ENCODE results near the gene EGFLAM. TPM values are rescaled to one million over a fixed set of nuclear protein-coding genes. Genes with fewer than 3 reads are reported as not detected.
A peak's percentile ranks its signal among the peaks of the same experiment; 100 is the strongest.

EGFLAM gene
- total and polyA plus RNA-seq, 2 of the 4 experiments (the other 2 are of a cell fraction) = 0.77 to 1.1 TPM

DNA sequence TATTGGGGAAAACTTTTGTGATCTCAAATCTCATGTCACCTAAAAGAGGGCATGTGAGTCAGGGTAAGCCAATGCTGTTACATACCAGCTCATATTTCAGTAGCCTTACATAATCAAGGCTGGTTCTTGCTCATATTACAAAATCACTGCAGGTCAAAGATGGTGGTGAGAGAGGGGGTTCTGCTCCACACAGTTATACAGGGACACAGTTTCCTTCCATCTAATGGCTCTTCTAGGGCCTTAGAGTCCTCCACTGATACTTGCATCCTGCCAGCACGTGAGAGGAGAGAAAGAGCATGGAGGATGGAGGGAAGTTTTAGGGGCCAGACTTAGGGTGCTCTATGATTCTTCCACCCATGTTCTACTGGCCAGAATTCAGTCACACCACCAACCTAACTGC, 168.1 kb downstream of the EGFLAM start:
- DNase-seq (peak; percentile 58), ATAC-seq (ENCODE audit: low read depth) (peak; percentile 51)
- Histone ChIP-seq H2BK5ac (ENCODE audit: low read depth, low read length, poor library complexity, severe bottlenecking) (peak overlapping the region; percentile 37), H4K20me1 (ENCODE audit: insufficient read depth, low read length) (no peaks in the 10 kb centered on the region), H3K23ac (ENCODE audit: low read depth, low read length) (peak overlapping the region; percentile 40; the same call in 1 of the 2 replicates), H2AK5ac (ENCODE audit: low read depth, low read length) (peak overlapping the region; percentile 57), H3K36me3 (ENCODE audit: control insufficient read depth, insufficient read depth, low read length) (no peaks in the 10 kb centered on the region), H3K27ac (ENCODE audit: insufficient read depth, low read length) (no peak overlapping the region), H3K4me3 (ENCODE audit: insufficient read depth, low read depth, low read length) (no peak overlapping the region), H3K4me1 (ENCODE audit: control insufficient read depth, insufficient read depth, low read length) (peaks cover 13% of the 10 kb centered on the region), H2BK15ac (ENCODE audit: low read depth, low read length) (peak overlapping the region; percentile 30; the same call in 2 of the 3 replicates), H3K18ac (ENCODE audit: low read depth, low read length) (peak overlapping the region; percentile 38; the same call in 1 of the 2 replicates), H3K14ac (replicated peaks; ENCODE audit: low read depth, low read length) (peak overlapping the region; percentile 85), H4K5ac (ENCODE audit: low read depth, low read length) (peak overlapping the region; percentile 73), H2AK9ac (replicated peaks; ENCODE audit: low read depth, low read length, poor library complexity) (peak overlapping the region; percentile 68), H2BK20ac (ENCODE audit: low read depth, low read length) (peak overlapping the region; percentile 83), H4K91ac (ENCODE audit: insufficient read depth, low read depth, low read length) (peak overlapping the region; percentile 49; the same call in 1 of the 2 replicates), H3K56ac (ENCODE audit: extremely low read depth, insufficient read depth, low read length) (no peak overlapping the region), H3K27me3 (ENCODE audit: control insufficient read depth, insufficient read depth, low read length) (no peaks in the 10 kb centered on the region), H3K9me3 (ENCODE audit: control insufficient read depth, insufficient read depth, low read length) (no peaks in the 10 kb centered on the region), H3K4ac (ENCODE audit: low read depth, low read length) (peak overlapping the region; percentile 56), H2BK120ac (ENCODE audit: low read depth, low read length) (peak overlapping the region; percentile 75), H3K79me1 (ENCODE audit: low read depth in 1 of 2, low read length in 2 of 2) (no peaks in the 10 kb centered on the region), H3K9ac (ENCODE audit: low read depth, low read length) (no peak overlapping the region), H2AFZ (replicated peaks; ENCODE audit: low read length, poor library complexity) (peak overlapping the region; percentile 9), H4K8ac (ENCODE audit: low read depth in 2 of 2, low read length in 2 of 2) (peak overlapping the region; percentile 8 to 80; a peak in 3 of 4 replicates), H3K4me2 (ENCODE audit: low read depth, low read length) (no peak overlapping the region), H3K9me1 (ENCODE audit: insufficient read depth, low read length) (peaks cover 2% of the 10 kb centered on the region)
- in situ Hi-C loops (cut with MboI; ENCODE audit: low sequenced_read_pairs) (no loop called here), intact Hi-C loops (cut with micrococcal nuclease) (no loop called here), dilution Hi-C loops (cut with HindIII; ENCODE audit: low sequenced_read_pairs, unreplicated experiment) (no loop called here)
- POLR2A ChIA-PET (ENCODE audit: unreplicated experiment) = no interaction called here
- no TSS peak for BruUV-seq (replicated peaks)
- TF ChIP-seq FOS (IDR thresholded peaks at IDR 0.05; ENCODE audit: low read depth, low read length) = no peak
- TF ChIP-seq CEBPB (IDR thresholded peaks at IDR 0.05; ENCODE audit: low read depth, low read length) = peak; percentile 79
- CTCF ChIA-PET = interaction anchor here (1.3 kb wide), 1 partner anchor 15 kb away, joined by 4 read pairs; no protein-coding TSS in a partner anchor
- no CpG with 5 or more reads among the region's 1 CpG for WGBS, 2 experiments (ENCODE audit: extremely low coverage in 2 of 2, insufficient read length in 1 of 2)

Data from IMR-90 (cell line).